K562 (cell line): Measurements from ENCODE around the gene STK16. TPM values are rescaled to one million over a fixed set of nuclear protein-coding genes. Genes with fewer than 3 reads are reported as not detected.

Source experiments
- CREM ChIP-seq: IDR thresholded peaks from 2 replicates; pipeline ENCODE4 v1.6.1; 2014; ENCODE audit warnings: antibody characterized with exemption, low read depth
- EZH2 ChIP-seq: IDR thresholded peaks from 2 replicates; pipeline ENCODE4 v1.6.1; 2012; ENCODE audit warnings: low read depth, mild to moderate bottlenecking, inconsistent platforms, low read length, borderline replicate concordance
- FOXJ3 ChIP-seq: sonication (generic); formaldehyde crosslinking; IDR thresholded peaks from 2 replicates; pipeline ENCODE4 v1.4.0; 2020; ENCODE audit warnings: mild to moderate bottlenecking, missing genetic modification reagents
- GABPB2 ChIP-seq: fragments of 250-450 bp; sonication (Bioruptor Pico); conservative IDR thresholded peaks from 2 replicates; pipeline ENCODE4 v1.5.1; 2021; ENCODE audit warnings: mild to moderate bottlenecking
- HNRNPH1 ChIP-seq: fragments of 200-400 bp; formaldehyde crosslinking; optimal IDR thresholded peaks from 2 replicates; pipeline ENCODE3; 2017; ENCODE audit warnings: low read depth, mild to moderate bottlenecking, low read length, moderate library complexity
- KAT2B ChIP-seq: IDR thresholded peaks from one replicate; pipeline ENCODE4 v1.6.1; 2012; ENCODE audit warnings: low read depth, mild to moderate bottlenecking, control low read depth, inconsistent platforms, low read length, moderate library complexity
- MCM5 ChIP-seq: fragments of 450-650 bp; IDR thresholded peaks from 2 replicates; pipeline ENCODE4 v1.6.1; 2016; ENCODE audit warnings: low read depth
- NBN ChIP-seq: fragments of 450-650 bp; IDR thresholded peaks from 2 replicates; pipeline ENCODE4 v1.6.1; 2016; ENCODE audit warnings: low read depth, mild to moderate bottlenecking
- POLR2B ChIP-seq: fragments of 450-650 bp; IDR thresholded peaks from 2 replicates; pipeline ENCODE4 v1.6.1; 2018; ENCODE audit warnings: low read depth; ENCODE audit not compliant: partially characterized antibody
- RB1 ChIP-seq: fragments of 450-650 bp; IDR thresholded peaks from 2 replicates; pipeline ENCODE4 v1.6.1; 2017; ENCODE audit warnings: low read depth, mild to moderate bottlenecking
- RFX5 ChIP-seq: IDR thresholded peaks from 2 replicates; pipeline ENCODE4 v1.6.1; 2011; ENCODE audit warnings: low read depth, mild to moderate bottlenecking, improper control_type of control experiment, low read length
- SMAD1 ChIP-seq: fragments of 150-350 bp; IDR thresholded peaks from 2 replicates; pipeline ENCODE4 v1.6.1; 2014; ENCODE audit warnings: low read length, low read depth; ENCODE audit not compliant: partially characterized antibody
- TEAD2 ChIP-seq: fragments of 450-650 bp; IDR thresholded peaks from 2 replicates; pipeline ENCODE4 v1.6.1; 2016; ENCODE audit warnings: missing genetic modification characterization, control low read depth, missing compliant biosample characterization
- ZNF445 ChIP-seq: fragments of 250-450 bp; sonication (Bioruptor Pico); IDR thresholded peaks from 2 replicates; pipeline ENCODE4 v1.4.0; 2020; ENCODE audit warnings: low read depth, mild to moderate bottlenecking, moderate library complexity
- polyA plus RNA-seq, 8 experiments: library from polyadenylated mRNA; depleted of rRNA in 4 of 8; stranded (reverse) in 5 of 8; unstranded in 3 of 8; fragments of >200 nt; fragmentation: Nextera tagmentation in 2 of 8; fragmentation: Illumina TruSeq in 1 of 8; extraction: Ambion mirVana in 2 of 8; extraction: Trizol in 1 of 8; gene quantifications; 2 replicates each; pipeline versions ENCODE4 v1.2.1 to v1.2.3, GENCODE V29; 2011 to 2014; ENCODE audit warnings: inconsistent platforms in 1 of 8, missing spikeins in 1 of 8
- total RNA-seq, 7 experiments: library from RNA; depleted of rRNA in 6 of 7; stranded (reverse); fragments of >200 nt in 6 of 7; fragmentation: Illumina TruSeq in 2 of 7; extraction: Trizol in 2 of 7; gene quantifications; 2 replicates each; pipeline versions ENCODE4 v1.2.1 to v1.2.3, GENCODE V29; 2011 to 2021; ENCODE audit warnings: low replicate concordance in 1 of 7
- TF ChIP-seq, protein P1 (sequence below), 2 experiments: fragments of 150-350 bp in 1 of 2; IDR thresholded peaks; 2 replicates each; pipeline ENCODE4 v1.6.1; 2012 to 2016; ENCODE audit warnings: low read depth in 2 of 2, low read length in 2 of 2, mild to moderate bottlenecking in 1 of 2, moderate library complexity in 1 of 2
- TF ChIP-seq, protein P2 (sequence below): IDR thresholded peaks from 3 replicates; pipeline ENCODE4 v1.6.1; 2011; ENCODE audit warnings: borderline replicate concordance, mild to moderate bottlenecking, moderate library complexity; ENCODE audit not compliant: insufficient read length; ENCODE audit errors: extremely low read depth
- TF ChIP-seq, protein P3 (sequence below): fragments of 450-650 bp; IDR thresholded peaks from 2 replicates; pipeline ENCODE4 v1.6.1; 2016
- TF ChIP-seq, protein P4 (sequence below): sonication (generic); formaldehyde crosslinking; IDR thresholded peaks from 2 replicates; pipeline ENCODE4 v1.5.0; 2020; ENCODE audit warnings: missing genetic modification reagents

Gene STK16
- total and polyA plus RNA-seq, 9 of the 15 experiments (the other 6 are each of a cell fraction or from before 2014, with no cell fraction given), result 5.4 to 36.2 (median 17.8) TPM

DNA sequence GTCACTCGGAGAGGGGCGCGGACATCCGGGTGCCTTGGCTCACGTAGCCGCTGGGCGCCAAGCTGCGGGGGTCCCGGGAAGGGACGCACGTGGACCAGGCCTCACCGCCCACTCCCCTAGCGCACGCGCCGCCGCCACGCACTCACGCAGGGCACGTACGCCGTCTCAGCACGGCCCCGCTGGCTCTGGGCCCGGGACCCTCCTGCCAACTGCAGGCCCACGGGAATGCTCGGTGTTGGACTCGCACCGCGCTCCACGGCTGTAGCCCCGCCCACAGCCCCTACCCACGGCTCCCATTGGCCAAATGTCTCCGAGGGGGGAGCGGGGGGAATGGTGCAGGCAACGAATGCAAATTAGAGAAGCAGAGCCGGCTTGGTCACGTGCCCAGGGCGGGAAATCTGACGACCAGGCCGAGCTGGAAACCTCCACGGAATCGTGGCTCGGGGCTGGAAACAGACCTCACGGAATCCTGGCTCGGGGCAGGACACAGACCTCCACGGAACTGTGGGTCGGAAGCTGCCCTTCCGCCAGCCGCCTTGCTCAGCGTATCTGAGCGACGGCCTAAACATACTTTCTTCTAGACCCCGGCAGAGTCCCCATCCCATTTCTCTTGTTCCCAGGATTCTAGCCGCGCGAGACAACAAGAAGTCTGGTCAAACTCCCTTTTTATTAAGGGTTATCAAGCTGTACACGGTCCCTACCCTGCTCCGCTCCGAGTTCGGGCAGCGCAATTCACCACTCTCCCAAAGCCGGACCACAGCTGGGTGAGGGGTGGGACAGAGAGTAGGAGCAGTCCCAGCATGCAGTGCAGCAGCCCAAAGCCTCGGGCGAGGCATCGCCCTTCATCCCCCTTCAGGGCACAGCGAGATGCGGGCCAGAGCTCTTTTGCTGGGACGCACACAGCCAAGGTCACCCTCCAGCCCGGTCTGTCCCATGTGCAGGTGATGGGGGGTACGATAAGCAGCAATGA lies 26.3 kb upstream of the STK16 start, which contains the start of gene ABCB6 (continued):
- TF ChIP-seq, protein P1, sequence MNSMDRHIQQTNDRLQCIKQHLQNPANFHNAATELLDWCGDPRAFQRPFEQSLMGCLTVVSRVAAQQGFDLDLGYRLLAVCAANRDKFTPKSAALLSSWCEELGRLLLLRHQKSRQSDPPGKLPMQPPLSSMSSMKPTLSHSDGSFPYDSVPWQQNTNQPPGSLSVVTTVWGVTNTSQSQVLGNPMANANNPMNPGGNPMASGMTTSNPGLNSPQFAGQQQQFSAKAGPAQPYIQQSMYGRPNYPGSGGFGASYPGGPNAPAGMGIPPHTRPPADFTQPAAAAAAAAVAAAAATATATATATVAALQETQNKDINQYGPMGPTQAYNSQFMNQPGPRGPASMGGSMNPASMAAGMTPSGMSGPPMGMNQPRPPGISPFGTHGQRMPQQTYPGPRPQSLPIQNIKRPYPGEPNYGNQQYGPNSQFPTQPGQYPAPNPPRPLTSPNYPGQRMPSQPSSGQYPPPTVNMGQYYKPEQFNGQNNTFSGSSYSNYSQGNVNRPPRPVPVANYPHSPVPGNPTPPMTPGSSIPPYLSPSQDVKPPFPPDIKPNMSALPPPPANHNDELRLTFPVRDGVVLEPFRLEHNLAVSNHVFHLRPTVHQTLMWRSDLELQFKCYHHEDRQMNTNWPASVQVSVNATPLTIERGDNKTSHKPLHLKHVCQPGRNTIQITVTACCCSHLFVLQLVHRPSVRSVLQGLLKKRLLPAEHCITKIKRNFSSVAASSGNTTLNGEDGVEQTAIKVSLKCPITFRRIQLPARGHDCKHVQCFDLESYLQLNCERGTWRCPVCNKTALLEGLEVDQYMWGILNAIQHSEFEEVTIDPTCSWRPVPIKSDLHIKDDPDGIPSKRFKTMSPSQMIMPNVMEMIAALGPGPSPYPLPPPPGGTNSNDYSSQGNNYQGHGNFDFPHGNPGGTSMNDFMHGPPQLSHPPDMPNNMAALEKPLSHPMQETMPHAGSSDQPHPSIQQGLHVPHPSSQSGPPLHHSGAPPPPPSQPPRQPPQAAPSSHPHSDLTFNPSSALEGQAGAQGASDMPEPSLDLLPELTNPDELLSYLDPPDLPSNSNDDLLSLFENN (IDR thresholded peaks at IDR 0.05; ENCODE audit: low read depth in 2 of 2, low read length in 2 of 2), result no peak
- no peak for TF ChIP-seq KAT2B
- TF ChIP-seq CREM, result peak; percentile 38
- TF ChIP-seq EZH2, result no peak
- TF ChIP-seq FOXJ3 (CRISPR knock-in tag), result no peak
- no peak for TF ChIP-seq SMAD1
- TF ChIP-seq RFX5, result no peak
- TF ChIP-seq ZNF445 (CRISPR knock-in tag), result no peak
- TF ChIP-seq RB1, result no peak; the same call in 1 of the 2 replicates
- TF ChIP-seq NBN, result no peak
- peak; percentile 74 for TF ChIP-seq POLR2B
- TF ChIP-seq, protein P2, sequence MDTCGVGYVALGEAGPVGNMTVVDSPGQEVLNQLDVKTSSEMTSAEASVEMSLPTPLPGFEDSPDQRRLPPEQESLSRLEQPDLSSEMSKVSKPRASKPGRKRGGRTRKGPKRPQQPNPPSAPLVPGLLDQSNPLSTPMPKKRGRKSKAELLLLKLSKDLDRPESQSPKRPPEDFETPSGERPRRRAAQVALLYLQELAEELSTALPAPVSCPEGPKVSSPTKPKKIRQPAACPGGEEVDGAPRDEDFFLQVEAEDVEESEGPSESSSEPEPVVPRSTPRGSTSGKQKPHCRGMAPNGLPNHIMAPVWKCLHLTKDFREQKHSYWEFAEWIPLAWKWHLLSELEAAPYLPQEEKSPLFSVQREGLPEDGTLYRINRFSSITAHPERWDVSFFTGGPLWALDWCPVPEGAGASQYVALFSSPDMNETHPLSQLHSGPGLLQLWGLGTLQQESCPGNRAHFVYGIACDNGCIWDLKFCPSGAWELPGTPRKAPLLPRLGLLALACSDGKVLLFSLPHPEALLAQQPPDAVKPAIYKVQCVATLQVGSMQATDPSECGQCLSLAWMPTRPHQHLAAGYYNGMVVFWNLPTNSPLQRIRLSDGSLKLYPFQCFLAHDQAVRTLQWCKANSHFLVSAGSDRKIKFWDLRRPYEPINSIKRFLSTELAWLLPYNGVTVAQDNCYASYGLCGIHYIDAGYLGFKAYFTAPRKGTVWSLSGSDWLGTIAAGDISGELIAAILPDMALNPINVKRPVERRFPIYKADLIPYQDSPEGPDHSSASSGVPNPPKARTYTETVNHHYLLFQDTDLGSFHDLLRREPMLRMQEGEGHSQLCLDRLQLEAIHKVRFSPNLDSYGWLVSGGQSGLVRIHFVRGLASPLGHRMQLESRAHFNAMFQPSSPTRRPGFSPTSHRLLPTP, result no peak
- TF ChIP-seq, protein P3, sequence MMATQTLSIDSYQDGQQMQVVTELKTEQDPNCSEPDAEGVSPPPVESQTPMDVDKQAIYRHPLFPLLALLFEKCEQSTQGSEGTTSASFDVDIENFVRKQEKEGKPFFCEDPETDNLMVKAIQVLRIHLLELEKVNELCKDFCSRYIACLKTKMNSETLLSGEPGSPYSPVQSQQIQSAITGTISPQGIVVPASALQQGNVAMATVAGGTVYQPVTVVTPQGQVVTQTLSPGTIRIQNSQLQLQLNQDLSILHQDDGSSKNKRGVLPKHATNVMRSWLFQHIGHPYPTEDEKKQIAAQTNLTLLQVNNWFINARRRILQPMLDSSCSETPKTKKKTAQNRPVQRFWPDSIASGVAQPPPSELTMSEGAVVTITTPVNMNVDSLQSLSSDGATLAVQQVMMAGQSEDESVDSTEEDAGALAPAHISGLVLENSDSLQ, result 0 out of 2 replicates have a peak, but pooled peaks have one; percentile 1
- no peak for TF ChIP-seq HNRNPH1
- 0 out of 2 replicates have a peak, but pooled peaks have one; percentile 57 for TF ChIP-seq GABPB2
- TF ChIP-seq MCM5, result no peak
- TF ChIP-seq, protein P4, sequence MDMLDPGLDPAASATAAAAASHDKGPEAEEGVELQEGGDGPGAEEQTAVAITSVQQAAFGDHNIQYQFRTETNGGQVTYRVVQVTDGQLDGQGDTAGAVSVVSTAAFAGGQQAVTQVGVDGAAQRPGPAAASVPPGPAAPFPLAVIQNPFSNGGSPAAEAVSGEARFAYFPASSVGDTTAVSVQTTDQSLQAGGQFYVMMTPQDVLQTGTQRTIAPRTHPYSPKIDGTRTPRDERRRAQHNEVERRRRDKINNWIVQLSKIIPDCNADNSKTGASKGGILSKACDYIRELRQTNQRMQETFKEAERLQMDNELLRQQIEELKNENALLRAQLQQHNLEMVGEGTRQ, result peak; percentile 97
- no peak for TF ChIP-seq TEAD2 (tag)
